PC-9 (cell line): ENCODE measurements around the gene ACTL7A.

ENCODE experiments used
- EZH2 ChIP-seq: fragments of 200-600 bp; sonication (generic); IDR thresholded peaks from 2 replicates; pipeline ENCODE4 v1.8.0; 2017; ENCODE audit warnings: antibody characterized with exemption, low read depth
- TF ChIP-seq, protein P1 (sequence below): fragments of 200-600 bp; sonication (generic); conservative IDR thresholded peaks from 2 replicates; pipeline ENCODE4 v1.6.1; 2017; ENCODE audit warnings: mixed run types, antibody characterized with exemption, mild to moderate bottlenecking, moderate library complexity

DNA sequence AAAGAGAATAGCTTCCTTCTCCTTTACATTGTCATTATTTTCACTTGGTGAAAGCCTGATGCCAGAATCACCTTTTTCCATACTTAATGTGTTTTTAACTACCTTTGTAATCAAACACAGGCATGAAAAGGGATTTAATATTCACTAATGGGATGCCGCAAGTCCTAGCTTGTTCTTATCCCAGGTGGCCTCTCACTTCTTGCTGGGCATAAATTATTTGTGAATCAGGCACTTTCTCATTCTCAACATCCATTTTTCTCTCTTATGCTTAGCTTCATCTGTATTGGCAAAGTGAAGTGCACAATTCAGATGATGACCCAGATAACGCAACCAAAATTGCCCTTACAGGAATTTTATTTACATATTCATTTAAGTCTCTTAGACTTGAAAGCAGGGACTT, 17.2 kb upstream of the ACTL7A start:
- TF ChIP-seq, protein P1, sequence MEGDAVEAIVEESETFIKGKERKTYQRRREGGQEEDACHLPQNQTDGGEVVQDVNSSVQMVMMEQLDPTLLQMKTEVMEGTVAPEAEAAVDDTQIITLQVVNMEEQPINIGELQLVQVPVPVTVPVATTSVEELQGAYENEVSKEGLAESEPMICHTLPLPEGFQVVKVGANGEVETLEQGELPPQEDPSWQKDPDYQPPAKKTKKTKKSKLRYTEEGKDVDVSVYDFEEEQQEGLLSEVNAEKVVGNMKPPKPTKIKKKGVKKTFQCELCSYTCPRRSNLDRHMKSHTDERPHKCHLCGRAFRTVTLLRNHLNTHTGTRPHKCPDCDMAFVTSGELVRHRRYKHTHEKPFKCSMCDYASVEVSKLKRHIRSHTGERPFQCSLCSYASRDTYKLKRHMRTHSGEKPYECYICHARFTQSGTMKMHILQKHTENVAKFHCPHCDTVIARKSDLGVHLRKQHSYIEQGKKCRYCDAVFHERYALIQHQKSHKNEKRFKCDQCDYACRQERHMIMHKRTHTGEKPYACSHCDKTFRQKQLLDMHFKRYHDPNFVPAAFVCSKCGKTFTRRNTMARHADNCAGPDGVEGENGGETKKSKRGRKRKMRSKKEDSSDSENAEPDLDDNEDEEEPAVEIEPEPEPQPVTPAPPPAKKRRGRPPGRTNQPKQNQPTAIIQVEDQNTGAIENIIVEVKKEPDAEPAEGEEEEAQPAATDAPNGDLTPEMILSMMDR, result no peak
- TF ChIP-seq EZH2, result no peak
